ENCODE measurements around the gene PYDC2. TPM values are rescaled to one million over a fixed set of nuclear protein-coding genes. Genes with fewer than 3 reads are reported as not detected.

The PYDC2 gene
- polyA plus RNA-seq, 1 of the 3 experiments (the other 2 are of a cell fraction), result not detected

DNA sequence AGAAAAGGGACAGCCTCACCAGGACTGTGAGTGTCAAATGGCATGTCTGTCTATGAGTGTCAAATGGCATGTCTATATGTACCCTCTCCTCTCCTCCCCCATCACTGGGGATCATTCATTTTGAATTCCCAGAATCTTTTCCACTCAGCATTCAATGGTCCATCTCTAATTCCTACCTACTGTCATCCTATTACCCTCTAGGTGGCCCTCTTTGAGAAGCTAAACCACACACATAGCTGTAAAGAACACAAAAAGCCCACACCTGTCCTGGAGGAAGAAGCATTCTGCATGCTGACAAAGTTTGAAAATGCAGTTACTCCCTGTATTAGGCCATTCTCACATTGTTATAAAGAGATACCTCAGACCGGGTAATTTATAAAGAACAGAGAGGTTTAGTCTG, 46.2 kb upstream of the PYDC2 start (continued):
- TF ChIP-seq, protein P1, sequence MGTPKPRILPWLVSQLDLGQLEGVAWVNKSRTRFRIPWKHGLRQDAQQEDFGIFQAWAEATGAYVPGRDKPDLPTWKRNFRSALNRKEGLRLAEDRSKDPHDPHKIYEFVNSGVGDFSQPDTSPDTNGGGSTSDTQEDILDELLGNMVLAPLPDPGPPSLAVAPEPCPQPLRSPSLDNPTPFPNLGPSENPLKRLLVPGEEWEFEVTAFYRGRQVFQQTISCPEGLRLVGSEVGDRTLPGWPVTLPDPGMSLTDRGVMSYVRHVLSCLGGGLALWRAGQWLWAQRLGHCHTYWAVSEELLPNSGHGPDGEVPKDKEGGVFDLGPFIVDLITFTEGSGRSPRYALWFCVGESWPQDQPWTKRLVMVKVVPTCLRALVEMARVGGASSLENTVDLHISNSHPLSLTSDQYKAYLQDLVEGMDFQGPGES (IDR thresholded peaks at IDR 0.05; ENCODE audit: low read depth, low read length), result no peak
- TF ChIP-seq POLR2AphosphoS5 (IDR thresholded peaks at IDR 0.05; ENCODE audit: low read depth, low read length) (no peak), YY1 (IDR thresholded peaks at IDR 0.05; ENCODE audit: low read depth) (no peak), RCOR1 (IDR thresholded peaks at IDR 0.05; ENCODE audit: low read length) (no peak), PBX3 (IDR thresholded peaks at IDR 0.05) (no peak)

- Histone ChIP-seq H3K36me3 (replicated peaks in 1 of 2; ENCODE audit: control insufficient read depth in 1 of 2, insufficient read depth in 2 of 2, low read length in 1 of 2) (no peaks in the 10 kb centered on the region), H3F3A (replicated peaks; ENCODE audit: insufficient read depth) (peaks cover 5% of the 10 kb centered on the region), H4K20me1 (ENCODE audit: insufficient read depth) (no peaks in the 10 kb centered on the region), H3K9ac (no peak overlapping the region), H3K27ac (ENCODE audit: low read depth in 2 of 2, low read length in 1 of 2) (no peak overlapping the region), H3K9me2 (no peaks in the 10 kb centered on the region), H3K4me3 (ENCODE audit: low read depth in 2 of 2, low read length in 1 of 2) (no peak overlapping the region), H3K79me2 (ENCODE audit: insufficient read depth) (no peaks in the 10 kb centered on the region), H3K9me3 (no peaks in the 10 kb centered on the region), H3K27me3 (ENCODE audit: insufficient read depth) (no peaks in the 10 kb centered on the region), H3K4me2 (no peak overlapping the region), H2AFZ (ENCODE audit: low read depth) (no peak overlapping the region), H3K4me1 (ENCODE audit: control insufficient read depth in 1 of 2, insufficient read depth in 2 of 2, low read depth in 1 of 2, low read length in 1 of 2) (peaks cover 4 to 5% of the 10 kb centered on the region in 2 experiments; a peak in 1 of 4 replicates)
- TF ChIP-seq REST (IDR thresholded peaks at IDR 0.05; ENCODE audit: low read depth, low read length) (no peak), GATA2 (CRISPR knock-in tag; IDR thresholded peaks at IDR 0.05) (no peak), TEAD4 (IDR thresholded peaks at IDR 0.05; ENCODE audit: borderline replicate concordance, insufficient read depth) (no peak)
- ChIA-PET CTCF (interaction anchor here (1.1 kb wide), 1 partner anchor 9 kb away, joined by 3 read pairs; no protein-coding TSS in a partner anchor), POLR2A (no interaction called here)
- DNase-seq, result no peak
- WGBS (ENCODE audit: low lambda C conversion rate), result 68% methylated on average over 8 of the region's 9 CpGs
These were observed 45.4 kb upstream of the PYDC2 start for GRCh38 chr3:191415566-191415965.

- POLR2A ChIA-PET, result no interaction called here
- TF ChIP-seq RCOR1 (IDR thresholded peaks at IDR 0.05; ENCODE audit: low read length) (no peak), GATA2 (CRISPR knock-in tag; IDR thresholded peaks at IDR 0.05) (no peak), REST (IDR thresholded peaks at IDR 0.05; ENCODE audit: low read depth, low read length) (no peak), CHD2 (IDR thresholded peaks at IDR 0.05; ENCODE audit: low read length, partially characterized antibody) (no peak), EP300 (IDR thresholded peaks at IDR 0.05; ENCODE audit: borderline replicate concordance in 1 of 2, low read depth in 1 of 2, low read length in 1 of 2) (no peak), TAF1 (IDR thresholded peaks at IDR 0.05; ENCODE audit: borderline replicate concordance, low read depth, low read length) (no peak)
These were observed 43.6 kb upstream of the PYDC2 start for GRCh38 chr3:191417457-191417729.

More at GRCh38 chr3:191417457-191417729, 43.6 kb upstream of the PYDC2 start:
- CTCF ChIA-PET, result no interaction called here
- H3K27me3 ChIP-seq (ENCODE audit: insufficient read depth), result no peaks in the 10 kb centered on the region
- DNase-seq, result no peak
- 0 out of 4 replicates have a peak overlapping the region, but pooled peaks of 1 of the 2 experiments have one; percentile 5 for H3K4me3 ChIP-seq (ENCODE audit: low read depth in 2 of 2, low read length in 1 of 2)
- H4K20me1 ChIP-seq (ENCODE audit: insufficient read depth), result no peaks in the 10 kb centered on the region
- no peak overlapping the region for H3K27ac ChIP-seq (ENCODE audit: low read depth in 2 of 2, low read length in 1 of 2)
- no peaks in the 10 kb centered on the region for H3K9me2 ChIP-seq
- no peak overlapping the region for H2AFZ ChIP-seq (ENCODE audit: low read depth)
- H3F3A ChIP-seq (replicated peaks; ENCODE audit: insufficient read depth), result peaks cover 3% of the 10 kb centered on the region
- H3K4me2 ChIP-seq, result no peak overlapping the region
- H3K4me1 ChIP-seq (ENCODE audit: control insufficient read depth in 1 of 2, insufficient read depth in 2 of 2, low read depth in 1 of 2, low read length in 1 of 2), result peaks cover 4 to 5% of the 10 kb centered on the region in 2 experiments; a peak in 1 of 4 replicates
- no peaks in the 10 kb centered on the region for H3K36me3 ChIP-seq (replicated peaks in 1 of 2; ENCODE audit: control insufficient read depth in 1 of 2, insufficient read depth in 2 of 2, low read length in 1 of 2)
- WGBS (ENCODE audit: low lambda C conversion rate), result 42% methylated on average over 6 of the region's 6 CpGs
- no peak overlapping the region for H3K9ac ChIP-seq
- no peaks in the 10 kb centered on the region for H3K79me2 ChIP-seq (ENCODE audit: insufficient read depth)
- no peaks in the 10 kb centered on the region for H3K9me3 ChIP-seq
